B cell (primary cell): ENCODE results near the gene MCEE. TPM values are rescaled to one million over a fixed set of nuclear protein-coding genes. Genes with fewer than 3 reads are reported as not detected.

ENCODE experiments used
- ATAC-seq: fragments of 200-7000 bp; cut with Tn5 transposase; one replicate; pipeline ENCODE4 v1.10.0; 2021; ENCODE audit warnings: low read depth, mild to moderate bottlenecking, moderate number of reproducible peaks, moderate library complexity
- CTCF ChIA-PET: fragments of 350-600 bp; sonication (Branson Sonifier 250); formaldehyde crosslinking; loops from one replicate; lab custom pipeline; 2021; ENCODE audit warnings: antibody characterized with exemption, inconsistent platforms; lab: Charles Lee
- POLR2A ChIA-PET: fragments of 350-600 bp; sonication (Branson Sonifier 250); formaldehyde crosslinking; loops from one replicate; lab custom pipeline; 2021; ENCODE audit warnings: antibody characterized with exemption; lab: Charles Lee
- DNase-seq: peaks from one replicate; pipeline ENCODE4 v3.0.0; 2013
- H2AFZ ChIP-seq: 2 replicates; pipeline ENCODE4 v1.6.1; 2012; ENCODE audit warnings: mild to moderate bottlenecking, low read depth, low read length; ENCODE audit not compliant: insufficient read depth, poor library complexity, severe bottlenecking
- H3K27ac ChIP-seq, 2 donors: 1 replicate in 1 of 2; 2 replicates in 1 of 2; pipeline ENCODE4 v1.5.1; 2012 to 2013; ENCODE audit warnings: low read length in 2 of 2, mild to moderate bottlenecking in 2 of 2, moderate library complexity in 1 of 2
- H3K27me3 ChIP-seq, 4 experiments: fragments of 200-600 bp in 1 of 4; sonication (generic) in 1 of 4; replicated peaks in 1 of 4; 1 replicate in 2 of 4; 2 replicates in 2 of 4; pipeline versions ENCODE4 v1.6.1 to v1.7.0; 2013 to 2016; ENCODE audit warnings: low read length in 3 of 4, mild to moderate bottlenecking in 2 of 4, mixed read lengths in 1 of 4, moderate library complexity in 1 of 4; ENCODE audit not compliant: insufficient read depth in 4 of 4, control insufficient read depth in 3 of 4; ENCODE audit errors: control extremely low read depth in 1 of 4
- H3K36me3 ChIP-seq, 2 experiments: replicated peaks in 1 of 2; 1 replicate in 1 of 2; 2 replicates in 1 of 2; pipeline versions ENCODE4 v1.6.1 to v1.7.1; 2013; ENCODE audit warnings: low read length in 1 of 2; ENCODE audit not compliant: insufficient read depth in 2 of 2, control insufficient read depth in 1 of 2; ENCODE audit errors: control extremely low read depth in 1 of 2, extremely low read depth in 1 of 2
- H3K4me1 ChIP-seq, 2 donors: fragments of 200-600 bp in 1 of 2; sonication (generic) in 1 of 2; 1 replicate in 1 of 2; 2 replicates in 1 of 2; pipeline versions ENCODE4 v1.5.1 to v1.6.1; 2013 to 2017; ENCODE audit warnings: low read length in 2 of 2; ENCODE audit not compliant: control insufficient read depth in 2 of 2, insufficient read depth in 2 of 2
- H3K4me2 ChIP-seq: replicated peaks from 2 replicates; pipeline ENCODE3; 2012; ENCODE audit warnings: mild to moderate bottlenecking, low read depth, low read length; ENCODE audit not compliant: poor library complexity, severe bottlenecking
- H3K4me3 ChIP-seq, 5 experiments: fragments of 200-600 bp in 1 of 5; sonication (generic) in 1 of 5; 1 replicate in 3 of 5; 2 replicates in 2 of 5; pipeline versions ENCODE4 v1.5.1 to v1.7.0; 2011 to 2016; ENCODE audit warnings: low read length in 4 of 5, mild to moderate bottlenecking in 4 of 5, low read depth in 2 of 5, control low read depth in 1 of 5, moderate library complexity in 1 of 5; ENCODE audit not compliant: insufficient read depth in 1 of 5; ENCODE audit errors: control extremely low read depth in 1 of 5, extremely low read depth in 1 of 5
- H3K79me2 ChIP-seq: fragments of 200-600 bp; sonication (generic); one replicate; pipeline ENCODE4 v1.6.0; 2016; ENCODE audit warnings: low read length; ENCODE audit not compliant: control insufficient read depth, insufficient read depth
- H3K9ac ChIP-seq: fragments of 200-600 bp; sonication (generic); 2 replicates; pipeline ENCODE4 v1.6.1; 2017; ENCODE audit warnings: mild to moderate bottlenecking, low read length, moderate library complexity
- H3K9me3 ChIP-seq, 3 donors: one replicate each; pipeline versions ENCODE4 v1.6.1 to v1.7.1; 2013; ENCODE audit warnings: low read length in 2 of 3; ENCODE audit not compliant: control insufficient read depth in 2 of 3, insufficient read depth in 1 of 3; ENCODE audit errors: control extremely low read depth in 1 of 3
- H4K20me1 ChIP-seq: 2 replicates; pipeline ENCODE4 v1.6.0; 2012; ENCODE audit warnings: mild to moderate bottlenecking, low read length; ENCODE audit not compliant: insufficient read depth, control insufficient read depth, poor library complexity, severe bottlenecking
- H3K27ac Mint-ChIP-seq: one replicate; pipeline ENCODE4 v1.8.0; 2021; ENCODE audit warnings: mixed read lengths
- H3K27me3 Mint-ChIP-seq: one replicate; pipeline ENCODE4 v1.8.0; 2021; ENCODE audit warnings: mixed read lengths
- H3K4me1 Mint-ChIP-seq: one replicate; pipeline ENCODE4 v1.8.0; 2021; ENCODE audit warnings: mixed read lengths
- H3K4me3 Mint-ChIP-seq: one replicate; pipeline ENCODE4 v1.8.0; 2021; ENCODE audit warnings: mixed read lengths
- H3K9me3 Mint-ChIP-seq: one replicate; pipeline ENCODE4 v1.8.0; 2022; ENCODE audit warnings: mixed read lengths; ENCODE audit not compliant: insufficient read depth
- EZH2 ChIP-seq: IDR thresholded peaks from 2 replicates; pipeline ENCODE4 v1.6.1; 2012; ENCODE audit warnings: borderline replicate concordance, low read depth, mild to moderate bottlenecking, moderate library complexity, low read length; ENCODE audit not compliant: insufficient read depth, poor library complexity, severe bottlenecking
- WGBS: methylation state at CpG from one replicate; pipeline ENCODE4 v1.1.5; 2013; ENCODE audit warnings: missing lambda C conversion rate; ENCODE audit not compliant: insufficient coverage; 5-methylcytosine and 5-hydroxymethylcytosine counted together
- intact Hi-C: fragments of 100-400 bp; cut with micrococcal nuclease; formaldehyde crosslinking; loops from one replicate; pipeline ENCODE4 v1.10.0; 2022
- polyA plus RNA-seq: library from polyadenylated mRNA; depleted of rRNA; stranded (reverse); fragments of >200 nt; gene quantifications from 2 replicates; pipeline ENCODE4 v1.2.3, GENCODE V29; 2012
- total RNA-seq, 2 donors: library from RNA; stranded (reverse); fragments of 120-200 nt in 1 of 2; gene quantifications; 1 replicate in 1 of 2; 2 replicates in 1 of 2; pipeline versions ENCODE4 v1.2.3 to v1.2.4, GENCODE V29; 2013 to 2022
- TF ChIP-seq, protein P1 (sequence below): fragments of 200-600 bp; IDR thresholded peaks from one replicate; pipeline ENCODE4 v1.8.0; 2022; ENCODE audit warnings: antibody characterized with exemption, mild to moderate bottlenecking

Gene MCEE
- total and polyA plus RNA-seq, 2 donors (not counting 1 experiment from before 2014, with no cell fraction given), result 13.1 to 17.6 TPM

DNA sequence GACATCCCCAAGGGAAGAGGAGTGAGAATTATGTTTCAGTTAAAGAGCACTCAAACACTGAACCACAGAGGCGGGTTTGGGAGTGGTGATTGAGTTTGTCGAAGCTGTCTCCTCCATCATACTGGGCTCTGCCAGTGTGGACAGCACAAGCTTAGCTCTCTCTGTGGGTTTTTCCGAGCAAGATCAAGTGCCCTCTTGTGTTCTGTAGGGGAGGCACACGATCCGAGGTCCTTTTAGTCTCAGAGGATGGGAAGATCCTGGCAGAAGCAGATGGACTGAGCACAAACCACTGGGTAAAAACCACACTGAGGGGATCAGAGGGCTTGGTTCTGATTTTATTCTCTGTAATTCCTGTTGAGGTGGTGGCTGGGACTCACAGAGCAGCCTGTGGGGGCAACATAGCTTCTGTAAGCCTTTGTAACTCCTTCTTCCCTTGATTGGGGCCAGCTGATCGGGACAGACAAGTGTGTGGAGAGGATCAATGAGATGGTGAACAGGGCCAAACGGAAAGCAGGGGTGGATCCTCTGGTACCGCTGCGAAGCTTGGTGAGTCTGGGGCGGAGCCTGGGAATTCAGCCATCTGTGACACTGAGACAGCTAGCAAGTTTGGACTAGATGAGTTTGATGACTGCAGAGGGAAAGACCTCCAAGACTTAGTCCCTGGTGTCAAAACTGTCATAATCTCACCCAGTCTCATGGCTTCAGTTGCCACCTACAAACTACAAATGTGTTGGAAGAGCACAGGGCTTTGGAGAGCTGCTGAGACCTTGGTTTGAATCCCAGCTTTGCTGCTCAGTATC, 59.5 kb downstream of the MCEE start:
- intact Hi-C loops, result loop anchor here (5.0 kb wide), 1 partner anchor 1173 kb away; no protein-coding TSS in a partner anchor
- no peaks in the 10 kb centered on the region for H3K9me3 Mint-ChIP-seq
- Histone ChIP-seq H3K9ac (peak overlapping the region; percentile 54), H4K20me1 (no peaks in the 10 kb centered on the region), H3K27ac (peak overlapping the region; percentile 95 to 99), H3K4me1 (peaks cover 66 to 67% of the 10 kb centered on the region in 2 donors), H2AFZ (no peak overlapping the region), H3K36me3 (peaks cover 1 to 28% of the 10 kb centered on the region in 2 experiments), H3K4me3 (peak overlapping the region in 4 of 5 experiments; percentile 20 to 99 (median 44)), H3K27me3 (no peaks in the 10 kb centered on the region), H3K4me2 (peak overlapping the region; percentile 96), H3K79me2 (peaks cover 60% of the 10 kb centered on the region), H3K9me3 (no peaks in the 10 kb centered on the region)
- DNase-seq (peak; percentile 72), ATAC-seq (no peak)
- ChIA-PET POLR2A (interaction anchor here (5.9 kb wide), 1 partner anchor 60 kb away, joined by 52 read pairs; the partner anchor contains the start of genes MCEE and MPHOSPH10), CTCF (interaction anchor here (1.3 to 6.7 kb wide), 7 partner anchors 13 to 261 kb away, joined by 4 to 43 read pairs (median 6); partner anchors contain the start of genes MCEE, MPHOSPH10 and ZNF638)
- H3K4me3 Mint-ChIP-seq, result peak overlapping the region; percentile 99
- H3K27ac Mint-ChIP-seq, result peak overlapping the region; percentile 100
- WGBS, result 76% methylated on average over 3 of the region's 10 CpGs
- no peaks in the 10 kb centered on the region for H3K27me3 Mint-ChIP-seq
- peaks cover 75% of the 10 kb centered on the region for H3K4me1 Mint-ChIP-seq
- TF ChIP-seq, protein P1, sequence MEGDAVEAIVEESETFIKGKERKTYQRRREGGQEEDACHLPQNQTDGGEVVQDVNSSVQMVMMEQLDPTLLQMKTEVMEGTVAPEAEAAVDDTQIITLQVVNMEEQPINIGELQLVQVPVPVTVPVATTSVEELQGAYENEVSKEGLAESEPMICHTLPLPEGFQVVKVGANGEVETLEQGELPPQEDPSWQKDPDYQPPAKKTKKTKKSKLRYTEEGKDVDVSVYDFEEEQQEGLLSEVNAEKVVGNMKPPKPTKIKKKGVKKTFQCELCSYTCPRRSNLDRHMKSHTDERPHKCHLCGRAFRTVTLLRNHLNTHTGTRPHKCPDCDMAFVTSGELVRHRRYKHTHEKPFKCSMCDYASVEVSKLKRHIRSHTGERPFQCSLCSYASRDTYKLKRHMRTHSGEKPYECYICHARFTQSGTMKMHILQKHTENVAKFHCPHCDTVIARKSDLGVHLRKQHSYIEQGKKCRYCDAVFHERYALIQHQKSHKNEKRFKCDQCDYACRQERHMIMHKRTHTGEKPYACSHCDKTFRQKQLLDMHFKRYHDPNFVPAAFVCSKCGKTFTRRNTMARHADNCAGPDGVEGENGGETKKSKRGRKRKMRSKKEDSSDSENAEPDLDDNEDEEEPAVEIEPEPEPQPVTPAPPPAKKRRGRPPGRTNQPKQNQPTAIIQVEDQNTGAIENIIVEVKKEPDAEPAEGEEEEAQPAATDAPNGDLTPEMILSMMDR, result no peak
- TF ChIP-seq EZH2, result no peak
